WTC11 (cell line): ENCODE measurements around the gene PCNX1. TPM values are rescaled to one million over a fixed set of nuclear protein-coding genes. Genes with fewer than 3 reads are reported as not detected.

Source experiments
- ATAC-seq: fragments of 200-7000 bp; cut with Tn5 transposase; 2 replicates; pipeline ENCODE4 v1.10.0; 2021; ENCODE audit warnings: mild to moderate bottlenecking, moderate library complexity
- CTCF ChIA-PET: fragments of 300-600 bp; sonication (Branson Sonifier 250); formaldehyde crosslinking; loops from one replicate; lab custom pipeline; 2021; ENCODE audit warnings: antibody characterized with exemption; lab: Charles Lee
- POLR2A ChIA-PET: fragments of 350-600 bp; sonication (Branson Sonifier 250); formaldehyde crosslinking; loops from one replicate; lab custom pipeline; 2021; ENCODE audit warnings: antibody characterized with exemption; lab: Charles Lee
- DNase-seq: peaks from one replicate; pipeline ENCODE4 v3.0.0; 2021; ENCODE audit warnings: low spot score
- H3K27ac Mint-ChIP-seq: 2 replicates; pipeline ENCODE4 v1.8.0; 2021; ENCODE audit warnings: mixed read lengths
- H3K27me3 Mint-ChIP-seq: 2 replicates; pipeline ENCODE4 v1.8.0; 2021; ENCODE audit warnings: low read depth, mild to moderate bottlenecking, moderate library complexity, mixed read lengths
- H3K36me3 Mint-ChIP-seq: 2 replicates; pipeline ENCODE4 v1.8.0; 2021; ENCODE audit warnings: mixed read lengths
- H3K4me1 Mint-ChIP-seq: 2 replicates; pipeline ENCODE4 v1.8.0; 2022; ENCODE audit warnings: mixed read lengths
- H3K4me3 Mint-ChIP-seq: 2 replicates; pipeline ENCODE4 v1.8.0; 2021; ENCODE audit warnings: mild to moderate bottlenecking, moderate library complexity, mixed read lengths
- H3K9me3 Mint-ChIP-seq: 2 replicates; pipeline ENCODE4 v1.8.0; 2021; ENCODE audit warnings: mixed read lengths
- AFF4 ChIP-seq: sonication (generic); formaldehyde crosslinking; IDR thresholded peaks from 2 replicates; pipeline ENCODE4 v1.8.1; 2023; ENCODE audit warnings: mild to moderate bottlenecking, missing genetic modification reagents, borderline replicate concordance
- E2F4 ChIP-seq: sonication (generic); formaldehyde crosslinking; IDR thresholded peaks from 2 replicates; pipeline ENCODE4 v1.8.1; 2022; ENCODE audit warnings: low read depth, mild to moderate bottlenecking, moderate library complexity, missing genetic modification reagents, borderline replicate concordance
- EMX1 ChIP-seq: fragments of 250-450 bp; sonication (Bioruptor Pico); IDR thresholded peaks from 2 replicates; pipeline ENCODE4 v1.8.0; 2021; ENCODE audit warnings: mild to moderate bottlenecking
- FOXK1 ChIP-seq: sonication (generic); formaldehyde crosslinking; IDR thresholded peaks from 2 replicates; pipeline ENCODE4 v1.8.0; 2022; ENCODE audit warnings: mild to moderate bottlenecking, moderate library complexity, missing genetic modification reagents
- FOXP1 ChIP-seq: sonication (generic); formaldehyde crosslinking; IDR thresholded peaks from 2 replicates; pipeline ENCODE4 v1.8.0; 2022; ENCODE audit warnings: missing genetic modification reagents, mild to moderate bottlenecking, moderate library complexity, borderline replicate concordance
- GTF2I ChIP-seq: fragments of 250-450 bp; sonication (Bioruptor Pico); conservative IDR thresholded peaks from 2 replicates; pipeline ENCODE4 v1.4.0; 2021; ENCODE audit warnings: mild to moderate bottlenecking
- HMGXB4 ChIP-seq: sonication (generic); formaldehyde crosslinking; IDR thresholded peaks from 2 replicates; pipeline ENCODE4 v1.8.1; 2023; ENCODE audit warnings: mild to moderate bottlenecking, moderate library complexity, missing genetic modification reagents
- JUN ChIP-seq: sonication (generic); formaldehyde crosslinking; IDR thresholded peaks from 2 replicates; pipeline ENCODE4 v1.8.0; 2023; ENCODE audit warnings: mild to moderate bottlenecking, missing genetic modification reagents
- MAX ChIP-seq: sonication (generic); formaldehyde crosslinking; IDR thresholded peaks from 2 replicates; pipeline ENCODE4 v1.8.0; 2022; ENCODE audit warnings: mild to moderate bottlenecking, missing genetic modification reagents
- MLX ChIP-seq: sonication (generic); formaldehyde crosslinking; IDR thresholded peaks from 2 replicates; pipeline ENCODE4 v1.8.1; 2023; ENCODE audit warnings: mild to moderate bottlenecking, missing genetic modification reagents, moderate library complexity
- MYBL2 ChIP-seq: sonication (generic); formaldehyde crosslinking; IDR thresholded peaks from 2 replicates; pipeline ENCODE4 v1.8.1; 2023; ENCODE audit warnings: mild to moderate bottlenecking, moderate library complexity, missing genetic modification reagents
- NFATC4 ChIP-seq: fragments of 250-450 bp; sonication (Bioruptor Pico); IDR thresholded peaks from 2 replicates; pipeline ENCODE4 v1.9.0; 2021; ENCODE audit warnings: mild to moderate bottlenecking
- NR2C2 ChIP-seq: sonication (generic); formaldehyde crosslinking; IDR thresholded peaks from 2 replicates; pipeline ENCODE4 v1.8.0; 2022; ENCODE audit warnings: mild to moderate bottlenecking, missing genetic modification reagents
- PRDM15 ChIP-seq: sonication (generic); formaldehyde crosslinking; IDR thresholded peaks from 2 replicates; pipeline ENCODE4 v1.8.0; 2022; ENCODE audit warnings: missing genetic modification reagents
- PRRX2 ChIP-seq: fragments of 250-450 bp; sonication (Bioruptor Pico); IDR thresholded peaks from 2 replicates; pipeline ENCODE4 v1.8.0; 2021; ENCODE audit warnings: mild to moderate bottlenecking
- SMAD4 ChIP-seq: sonication (generic); formaldehyde crosslinking; IDR thresholded peaks from 2 replicates; pipeline ENCODE4 v1.8.0; 2022; ENCODE audit warnings: mild to moderate bottlenecking, missing genetic modification reagents
- SOX15 ChIP-seq: fragments of 250-450 bp; sonication (Bioruptor Pico); IDR thresholded peaks from 2 replicates; pipeline ENCODE4 v1.9.0; 2021; ENCODE audit warnings: mild to moderate bottlenecking
- ZNF121 ChIP-seq: sonication (generic); formaldehyde crosslinking; IDR thresholded peaks from 2 replicates; pipeline ENCODE4 v1.8.0; 2023; ENCODE audit warnings: missing genetic modification reagents
- ZNF219 ChIP-seq: sonication (generic); formaldehyde crosslinking; IDR thresholded peaks from 2 replicates; pipeline ENCODE4 v1.8.0; 2023; ENCODE audit warnings: missing genetic modification reagents, mild to moderate bottlenecking, borderline replicate concordance
- total RNA-seq: library from RNA; stranded (reverse); gene quantifications from 3 replicates; pipeline ENCODE4 v1.2.3, GENCODE V29; 2021

PCNX1 gene
- total RNA-seq, 1 experiment from 2014 or later, result 46.4 TPM

- Mint-ChIP-seq H3K27me3 (no peaks in the 10 kb centered on the region), H3K9me3 (no peaks in the 10 kb centered on the region), H3K36me3 (peaks cover 8% of the 10 kb centered on the region), H3K27ac (no peak overlapping the region), H3K4me3 (no peak overlapping the region), H3K4me1 (peaks cover 9% of the 10 kb centered on the region)
- CTCF ChIA-PET, result no interaction called here
- no peak for DNase-seq
- TF ChIP-seq SMAD4 (CRISPR knock-in tag) (no peak), JUN (CRISPR knock-in tag) (no peak), E2F4 (no peak), PRRX2 (CRISPR knock-in tag) (no peak), AFF4 (no peak), NR2C2 (no peak), ZNF121 (no peak), PRDM15 (no peak), MLX (CRISPR knock-in tag) (no peak), NFATC4 (CRISPR knock-in tag) (no peak), MYBL2 (CRISPR knock-in tag) (no peak), HMGXB4 (CRISPR knock-in tag) (no peak), FOXK1 (CRISPR knock-in tag) (no peak), GTF2I (CRISPR knock-in tag) (no peak), ZNF219 (CRISPR knock-in tag) (no peak), SOX15 (CRISPR knock-in tag) (no peak), MAX (CRISPR knock-in tag) (no peak), FOXP1 (CRISPR knock-in tag) (no peak), EMX1 (CRISPR knock-in tag) (no peak)
- POLR2A ChIA-PET, result no interaction called here
- ATAC-seq, result no peak
These were observed 97.2 kb downstream of the PCNX1 start for GRCh38 chr14:71004481-71004880.
